IPS-15b (cell line): ENCODE measurements around the gene MDFIC.
A peak's percentile ranks its signal among the peaks of the same experiment; 100 is the strongest.

Experiments
- H3K27me3 ChIP-seq: one replicate; pipeline ENCODE4 v1.6.1; 2013; ENCODE audit warnings: low read length; ENCODE audit not compliant: control insufficient read depth, insufficient read depth
- H3K36me3 ChIP-seq: one replicate; pipeline ENCODE4 v1.6.1; 2013; ENCODE audit warnings: low read length; ENCODE audit not compliant: control insufficient read depth, insufficient read depth
- H3K4me1 ChIP-seq: one replicate; pipeline ENCODE4 v1.6.1; 2013; ENCODE audit warnings: mild to moderate bottlenecking, low read length; ENCODE audit not compliant: control insufficient read depth, insufficient read depth
- H3K4me3 ChIP-seq: one replicate; pipeline ENCODE4 v1.5.1; 2013; ENCODE audit warnings: low read depth, low read length
- H3K9ac ChIP-seq: one replicate; pipeline ENCODE4 v1.6.1; 2013; ENCODE audit warnings: low read depth, mild to moderate bottlenecking, low read length
- H3K9me3 ChIP-seq: one replicate; pipeline ENCODE4 v1.6.1; 2013; ENCODE audit warnings: mild to moderate bottlenecking, low read length; ENCODE audit not compliant: control insufficient read depth, insufficient read depth

The MDFIC gene

DNA sequence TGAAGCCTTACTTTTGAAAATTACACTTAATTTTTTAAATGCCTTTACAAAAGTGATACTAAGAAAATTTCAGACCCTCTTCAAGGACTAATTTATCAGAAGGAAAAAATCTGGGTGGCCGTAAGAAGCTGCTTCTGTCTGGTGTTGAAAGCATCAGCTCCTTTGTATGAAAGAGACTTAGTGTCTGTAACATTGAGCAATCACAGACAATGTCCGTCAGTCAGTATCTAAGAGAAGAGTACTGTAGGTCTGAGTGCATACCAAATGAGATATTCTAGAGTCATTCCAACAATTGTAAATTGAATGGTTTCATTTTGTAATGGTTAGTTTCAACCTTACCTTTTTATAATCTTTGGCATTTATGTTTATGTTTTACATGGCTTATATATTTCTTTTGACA lies 11.1 kb upstream of the MDFIC start:
- H3K36me3 ChIP-seq: no peaks in the 10 kb centered on the region
- no peak overlapping the region for H3K9ac ChIP-seq
- H3K27me3 ChIP-seq: no peaks in the 10 kb centered on the region
- H3K4me1 ChIP-seq: no peaks in the 10 kb centered on the region
- no peak overlapping the region for H3K4me3 ChIP-seq
- H3K9me3 ChIP-seq: no peaks in the 10 kb centered on the region

GRCh38 chr7:114911411-114911810 lies 10.5 kb upstream of the MDFIC start:
- no peak overlapping the region for H3K4me3 ChIP-seq
- H3K4me1 ChIP-seq: peaks cover 4% of the 10 kb centered on the region
- no peaks in the 10 kb centered on the region for H3K27me3 ChIP-seq
- no peak overlapping the region for H3K9ac ChIP-seq
- H3K36me3 ChIP-seq: no peaks in the 10 kb centered on the region
- no peaks in the 10 kb centered on the region for H3K9me3 ChIP-seq

- Histone ChIP-seq H3K4me3 (no peak overlapping the region), H3K36me3 (no peaks in the 10 kb centered on the region), H3K9ac (no peak overlapping the region), H3K9me3 (no peaks in the 10 kb centered on the region), H3K27me3 (peaks cover 9% of the 10 kb centered on the region), H3K4me1 (peaks cover 7% of the 10 kb centered on the region)
Observed at GRCh38 chr7:114916261-114916892, 5.5 kb upstream of the MDFIC start.

- H3K36me3 ChIP-seq: no peaks in the 10 kb centered on the region
- H3K4me1 ChIP-seq: peaks cover 7% of the 10 kb centered on the region
- peaks cover 11% of the 10 kb centered on the region for H3K27me3 ChIP-seq
- H3K9ac ChIP-seq: no peak overlapping the region
- H3K4me3 ChIP-seq: no peak overlapping the region
- no peaks in the 10 kb centered on the region for H3K9me3 ChIP-seq
Observed at GRCh38 chr7:114917211-114917839, 4.6 kb upstream of the MDFIC start.

- Histone ChIP-seq H3K27me3 (peaks cover 22% of the 10 kb centered on the region), H3K9ac (no peak overlapping the region), H3K4me3 (no peak overlapping the region), H3K36me3 (no peaks in the 10 kb centered on the region), H3K9me3 (no peaks in the 10 kb centered on the region), H3K4me1 (peaks cover 12% of the 10 kb centered on the region)
Observed at GRCh38 chr7:114919587-114919986, 2.3 kb upstream of the MDFIC start.

DNA sequence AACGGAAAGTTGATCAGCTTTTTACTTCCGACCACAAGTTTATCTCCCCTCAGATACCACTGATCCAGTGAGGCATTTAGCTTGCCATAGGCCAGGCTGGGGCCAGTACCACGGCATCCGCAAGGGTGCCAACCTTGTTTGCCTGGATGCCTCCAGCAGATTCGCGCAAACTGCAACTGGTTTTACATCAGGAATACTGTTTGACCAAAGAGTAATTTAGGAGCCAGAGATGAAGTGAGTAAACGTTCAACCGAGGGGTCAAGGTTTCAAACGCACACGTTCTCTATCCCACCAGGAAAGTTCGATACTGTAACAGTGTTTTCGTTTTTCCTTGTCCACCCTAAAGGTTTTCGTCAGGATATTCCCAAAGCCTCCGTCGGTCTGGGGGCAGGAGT lies 266 bp upstream of the MDFIC start:
- H3K9me3 ChIP-seq: no peaks in the 10 kb centered on the region
- no peaks in the 10 kb centered on the region for H3K36me3 ChIP-seq
- H3K27me3 ChIP-seq: peaks cover 22% of the 10 kb centered on the region
- H3K4me1 ChIP-seq: peaks cover 5% of the 10 kb centered on the region
- H3K4me3 ChIP-seq: peak overlapping the region; percentile 69
- H3K9ac ChIP-seq: peak overlapping the region; percentile 72

GRCh38 chr7:114922652-114923402 lies 933 bp downstream of the MDFIC start:
- no peaks in the 10 kb centered on the region for H3K36me3 ChIP-seq
- H3K27me3 ChIP-seq: peaks cover 22% of the 10 kb centered on the region
- no peaks in the 10 kb centered on the region for H3K9me3 ChIP-seq
- peak overlapping the region; percentile 69 for H3K4me3 ChIP-seq
- no peak overlapping the region for H3K9ac ChIP-seq
- H3K4me1 ChIP-seq: peaks cover 5% of the 10 kb centered on the region

GRCh38 chr7:114923403-114923713 lies 1.5 kb downstream of the MDFIC start:
- H3K9me3 ChIP-seq: no peaks in the 10 kb centered on the region
- peaks cover 22% of the 10 kb centered on the region for H3K27me3 ChIP-seq
- H3K4me3 ChIP-seq: peak overlapping the region; percentile 69
- H3K9ac ChIP-seq: no peak overlapping the region
- no peaks in the 10 kb centered on the region for H3K36me3 ChIP-seq
- H3K4me1 ChIP-seq: peaks cover 5% of the 10 kb centered on the region

DNA sequence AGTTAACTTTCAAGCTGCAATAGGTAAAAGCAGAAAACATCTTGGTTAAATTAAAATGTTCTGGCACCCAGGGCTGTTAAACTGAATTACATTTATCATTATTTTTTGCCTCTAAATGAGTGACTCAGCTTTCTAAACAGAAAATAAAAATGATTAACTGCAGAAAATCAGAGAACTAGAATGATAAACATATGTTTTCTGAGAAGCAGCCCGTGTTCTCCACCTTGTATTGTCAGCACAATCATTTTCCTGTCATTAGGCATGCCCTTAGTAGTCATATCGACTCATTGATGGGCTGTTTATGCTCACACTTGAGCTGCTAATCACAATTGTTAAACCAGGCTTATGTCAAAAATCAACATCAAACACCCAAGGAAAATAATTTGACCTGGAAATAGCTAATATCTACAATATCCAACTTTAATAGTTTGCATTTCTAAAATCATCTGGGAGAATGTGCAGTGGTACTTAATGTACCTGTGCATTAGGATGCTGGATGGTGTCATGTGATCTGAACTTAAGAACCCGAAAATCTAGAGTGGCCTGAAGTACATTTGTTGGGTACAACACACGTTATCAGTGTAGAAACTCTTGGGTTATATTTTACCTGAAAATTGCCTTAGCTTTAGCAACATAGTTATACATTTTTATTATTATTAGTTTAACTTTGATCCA lies 2.3 kb downstream of the MDFIC start:
- Histone ChIP-seq H3K27me3 (peaks cover 22% of the 10 kb centered on the region), H3K36me3 (no peaks in the 10 kb centered on the region), H3K9ac (no peak overlapping the region), H3K9me3 (no peaks in the 10 kb centered on the region), H3K4me3 (no peak overlapping the region), H3K4me1 (peaks cover 5% of the 10 kb centered on the region)

- H3K4me3 ChIP-seq: no peak overlapping the region
- H3K27me3 ChIP-seq: peaks cover 20% of the 10 kb centered on the region
- H3K9me3 ChIP-seq: no peaks in the 10 kb centered on the region
- peaks cover 14% of the 10 kb centered on the region for H3K4me1 ChIP-seq
- no peak overlapping the region for H3K9ac ChIP-seq
- H3K36me3 ChIP-seq: no peaks in the 10 kb centered on the region
Observed at GRCh38 chr7:114925434-114925833, 3.5 kb downstream of the MDFIC start.

- Histone ChIP-seq H3K9me3 (no peaks in the 10 kb centered on the region), H3K9ac (no peak overlapping the region), H3K27me3 (peaks cover 11% of the 10 kb centered on the region)
Observed at GRCh38 chr7:114928060-114928459, 6.2 kb downstream of the MDFIC start.

More at GRCh38 chr7:114928060-114928459, 6.2 kb downstream of the MDFIC start:
- H3K36me3 ChIP-seq: no peaks in the 10 kb centered on the region
- peaks cover 17% of the 10 kb centered on the region for H3K4me1 ChIP-seq
- H3K4me3 ChIP-seq: no peak overlapping the region
